Activated naive CD4-positive, alpha-beta T cell treated with anti-CD3 and anti-CD28 coated beads, Interleukin-2, amount 50 U/mL, for 72 hours (primary cell): ENCODE measurements around the gene TRAPPC13. TPM values are rescaled to one million over a fixed set of nuclear protein-coding genes. Genes with fewer than 3 reads are reported as not detected.
"Not testable (repeated sequence)": the region's sequence is repeated elsewhere in the genome, so short reads cannot be mapped to it uniquely, and the experiment has no call there.

Experiments
- ATAC-seq, 2 donors: fragments of 150-1000 bp; cut with Tn5 transposase; 2 replicates each; pipeline ENCODE4 v1.10.0; 2021; ENCODE audit warnings: mild to moderate bottlenecking in 2 of 2, moderate library complexity in 2 of 2
- DNase-seq, 2 donors: peaks; one replicate each; pipeline ENCODE4 v3.0.0; 2021 to 2022; ENCODE audit warnings: low spot score in 2 of 2
- H3K27ac Mint-ChIP-seq, 2 donors: one replicate each; pipeline ENCODE4 v1.8.0; 2022; ENCODE audit warnings: mild to moderate bottlenecking in 2 of 2, mixed read lengths in 2 of 2
- H3K36me3 Mint-ChIP-seq, 2 donors: one replicate each; pipeline ENCODE4 v1.8.0; 2022; ENCODE audit warnings: mixed read lengths in 2 of 2
- H3K9me3 Mint-ChIP-seq, 2 donors: one replicate each; pipeline ENCODE4 v1.8.0; 2022; ENCODE audit warnings: mixed read lengths in 2 of 2
- total RNA-seq, 2 donors: library from RNA; stranded (reverse); gene quantifications; one replicate each; pipeline ENCODE4 v1.2.3, GENCODE V29; 2022

Gene TRAPPC13
- total RNA-seq, 2 donors from 2014 or later = 17.8 to 39.8 TPM

DNA sequence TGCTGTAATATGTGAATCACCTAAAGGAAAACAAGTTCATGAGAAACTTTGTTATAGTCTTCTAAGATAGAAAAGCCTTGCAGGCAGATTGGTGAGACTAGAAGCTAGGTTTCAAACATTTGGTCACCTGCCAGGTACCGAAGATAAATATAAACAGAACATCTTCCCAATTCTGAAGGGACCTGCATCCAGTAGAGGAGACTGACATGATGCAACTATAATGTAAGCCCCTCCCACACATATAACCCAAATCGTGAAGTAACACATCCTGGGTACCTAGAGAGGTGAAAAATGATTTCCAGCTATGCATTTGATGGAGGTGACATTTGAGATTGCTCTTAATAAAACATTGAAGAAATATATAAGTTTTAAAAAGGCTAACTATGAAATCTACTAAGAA, 29.9 kb downstream of the TRAPPC13 start:
- ATAC-seq = no peak
- Mint-ChIP-seq H3K9me3 (no peaks in the 10 kb centered on the region), H3K27ac (no peak overlapping the region), H3K36me3 (peaks cover 0 to 4% of the 10 kb centered on the region in 2 donors)
- DNase-seq = no peak

- Mint-ChIP-seq H3K9me3 (no peaks in the 10 kb centered on the region), H3K36me3 (peaks cover 0 to 4% of the 10 kb centered on the region in 2 donors), H3K27ac (peak overlapping the region in 1 of 2 donors; percentile 1)
- no peak for ATAC-seq
- DNase-seq = no peak
These were observed 39.1 kb downstream of the TRAPPC13 start for GRCh38 chr5:65663804-65664521.

DNA sequence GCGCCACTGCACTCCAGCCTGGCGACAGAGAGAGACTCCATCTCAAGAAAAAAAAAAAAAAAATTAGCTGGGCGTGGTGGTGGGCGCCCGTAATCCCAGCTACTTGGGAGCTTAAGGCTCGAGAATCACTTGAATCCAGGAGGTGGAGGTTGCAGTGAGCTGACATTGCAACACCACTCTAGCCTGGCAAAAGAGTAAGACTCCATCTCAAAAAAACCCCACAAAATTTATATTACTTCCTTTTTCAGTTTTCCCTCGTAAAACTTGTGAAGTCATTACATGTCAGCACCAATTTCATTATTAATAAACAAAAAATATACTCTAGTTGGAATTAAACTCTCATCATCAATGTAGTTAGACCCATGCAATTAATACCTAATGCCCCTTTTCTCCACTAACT, 43.9 kb downstream of the TRAPPC13 start:
- Mint-ChIP-seq H3K9me3 (no peaks in the 10 kb centered on the region), H3K36me3 (no peaks in the 10 kb centered on the region), H3K27ac (no peak overlapping the region)
- ATAC-seq (no peak), DNase-seq (no peak)

DNA sequence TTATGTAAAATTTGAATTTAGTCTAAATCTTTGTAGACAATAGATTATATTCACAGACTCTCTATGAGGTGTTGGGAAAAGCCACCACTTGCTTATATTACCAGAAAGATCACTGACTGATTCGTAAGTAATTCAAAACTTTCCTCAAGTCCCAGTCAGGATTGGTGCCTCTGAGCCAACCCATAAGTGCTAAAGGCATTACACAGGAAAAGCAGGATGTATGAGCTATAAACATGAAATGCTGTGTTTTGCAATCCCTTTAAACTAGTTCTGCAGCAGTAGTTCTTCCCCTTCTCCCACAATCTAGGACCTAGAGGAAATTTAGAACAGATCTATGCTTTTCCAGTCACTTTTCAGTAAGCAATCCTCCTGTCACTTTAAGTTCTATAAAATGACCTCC, 48.0 kb downstream of the TRAPPC13 start:
- Mint-ChIP-seq H3K27ac (no peak overlapping the region), H3K36me3 (peaks cover 9 to 22% of the 10 kb centered on the region in 2 donors), H3K9me3 (no peaks in the 10 kb centered on the region)
- ATAC-seq (no peak), DNase-seq (no peak)

DNA sequence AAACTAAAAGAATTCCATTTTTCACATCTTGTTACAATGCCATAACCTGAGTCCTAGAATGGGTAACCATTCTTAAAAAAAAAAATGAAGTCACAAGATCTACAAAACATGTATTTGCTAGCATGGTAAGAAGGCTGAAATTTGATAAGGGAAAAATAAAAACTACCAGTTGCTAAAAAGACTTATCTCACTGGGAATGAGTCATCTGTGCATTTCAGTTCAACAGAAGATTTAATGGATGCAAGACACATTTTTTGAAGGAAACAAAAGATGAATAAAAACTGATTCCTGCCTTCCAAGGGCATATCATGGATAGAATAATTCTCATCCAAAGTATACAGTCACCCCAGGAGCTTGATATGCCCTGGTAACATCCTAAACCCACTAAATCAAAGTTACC, 49.9 kb downstream of the TRAPPC13 start:
- Mint-ChIP-seq H3K27ac (peak overlapping the region in 1 of 2 donors; percentile 65), H3K36me3 (peaks cover 18 to 39% of the 10 kb centered on the region in 2 donors), H3K9me3 (no peaks in the 10 kb centered on the region)
- ATAC-seq (no peak), DNase-seq (no peak)

- peak overlapping the region in 1 of 2 donors; percentile 13 for H3K27ac Mint-ChIP-seq
- ATAC-seq, DNase-seq, H3K9me3 Mint-ChIP-seq: not testable (repeated sequence)
- H3K36me3 Mint-ChIP-seq = peaks cover 21 to 42% of the 10 kb centered on the region in 2 donors
These were observed 51.2 kb downstream of the TRAPPC13 start for GRCh38 chr5:65676056-65676455.

GRCh38 chr5:65682148-65682547, 57.3 kb downstream of the TRAPPC13 start:
- Mint-ChIP-seq H3K9me3 (no peaks in the 10 kb centered on the region), H3K27ac (no peak overlapping the region), H3K36me3 (peaks cover 30 to 55% of the 10 kb centered on the region in 2 donors)
- no peak for DNase-seq
- ATAC-seq = no peak

DNA sequence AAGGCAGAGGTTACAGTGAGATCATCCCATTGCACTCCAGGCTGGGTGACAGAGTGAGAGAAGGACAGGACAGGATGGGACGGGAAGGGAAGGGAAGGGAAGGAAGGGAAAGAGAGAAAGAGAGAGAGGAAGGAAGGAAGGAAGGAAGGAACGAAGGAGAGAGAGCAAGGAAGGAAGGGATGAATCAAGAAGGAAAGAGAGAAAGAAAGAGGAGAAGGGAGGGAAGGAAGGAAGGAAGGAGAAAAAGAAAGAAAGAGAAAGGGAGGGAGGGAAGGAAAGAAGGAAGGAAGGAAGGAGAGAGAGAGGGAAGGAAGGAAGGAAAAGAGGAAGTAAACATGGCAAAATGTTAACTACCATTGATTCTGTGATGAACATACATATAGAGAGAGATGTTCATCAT, 68.3 kb downstream of the TRAPPC13 start:
- no peaks in the 10 kb centered on the region for H3K9me3 Mint-ChIP-seq
- no peak for DNase-seq
- no peak overlapping the region for H3K27ac Mint-ChIP-seq
- H3K36me3 Mint-ChIP-seq = peaks cover 1 to 5% of the 10 kb centered on the region in 2 donors
- ATAC-seq = no peak

GRCh38 chr5:65695162-65695755, 70.4 kb downstream of the TRAPPC13 start:
- Mint-ChIP-seq H3K9me3 (no peaks in the 10 kb centered on the region), H3K27ac (no peak overlapping the region), H3K36me3 (peaks cover 15 to 21% of the 10 kb centered on the region in 2 donors)
- ATAC-seq (no peak), DNase-seq (no peak)

GRCh38 chr5:65695896-65696295, 71.1 kb downstream of the TRAPPC13 start:
- Mint-ChIP-seq H3K9me3 (no peaks in the 10 kb centered on the region), H3K36me3 (peaks cover 11 to 22% of the 10 kb centered on the region in 2 donors), H3K27ac (no peak overlapping the region)
- no peak for DNase-seq
- ATAC-seq = no peak

DNA sequence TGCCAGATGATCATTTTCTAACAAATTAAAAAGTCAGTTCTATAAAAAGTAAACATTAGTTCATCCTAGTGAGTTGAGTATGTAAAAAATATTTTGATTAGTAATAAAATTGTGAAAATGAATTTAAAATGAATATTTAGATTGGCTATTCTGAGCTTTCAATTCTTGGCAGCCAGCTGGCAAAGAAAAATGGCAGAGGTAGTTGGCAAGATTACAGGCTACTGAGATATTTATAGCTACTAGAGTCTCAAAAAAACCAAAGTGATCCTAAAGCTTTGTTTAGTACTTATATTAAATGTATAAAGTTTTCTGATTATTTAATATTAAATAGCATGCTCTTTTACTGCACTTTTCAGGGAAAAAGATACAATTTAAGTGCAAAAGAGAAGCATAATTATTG, 72.1 kb downstream of the TRAPPC13 start:
- H3K9me3 Mint-ChIP-seq = no peaks in the 10 kb centered on the region
- peaks cover 9 to 24% of the 10 kb centered on the region in 2 donors for H3K36me3 Mint-ChIP-seq
- DNase-seq = no peak
- ATAC-seq = no peak
- no peak overlapping the region for H3K27ac Mint-ChIP-seq

DNA sequence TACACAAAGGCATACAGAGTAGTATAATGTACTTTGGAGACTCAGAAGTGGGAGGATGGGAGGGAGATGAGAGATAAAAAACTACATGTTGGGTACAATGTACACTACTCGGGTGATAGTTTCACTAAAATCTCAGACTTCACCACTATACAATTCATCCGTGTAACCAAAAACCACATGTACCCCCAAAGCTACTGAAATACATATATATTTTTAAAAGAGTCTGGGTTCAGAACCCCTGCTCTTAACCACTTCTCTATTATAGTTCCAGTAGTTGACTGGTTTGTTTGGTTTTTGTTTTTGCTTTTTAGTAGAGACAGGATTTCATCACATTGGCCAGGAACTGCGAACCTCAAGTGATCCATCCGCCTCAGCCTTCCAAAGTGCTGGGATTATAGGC, 74.5 kb downstream of the TRAPPC13 start:
- peaks cover 9 to 33% of the 10 kb centered on the region in 2 donors for H3K36me3 Mint-ChIP-seq
- DNase-seq = no peak
- no peak overlapping the region for H3K27ac Mint-ChIP-seq
- ATAC-seq = no peak
- no peaks in the 10 kb centered on the region for H3K9me3 Mint-ChIP-seq

- DNase-seq (no peak), ATAC-seq (no peak)
- no peak overlapping the region for H3K27ac Mint-ChIP-seq
- H3K9me3 Mint-ChIP-seq = no peaks in the 10 kb centered on the region
- peaks cover 9 to 33% of the 10 kb centered on the region in 2 donors for H3K36me3 Mint-ChIP-seq
These were observed 77.2 kb downstream of the TRAPPC13 start for GRCh38 chr5:65702036-65702435.

GRCh38 chr5:65704621-65705239, 79.9 kb downstream of the TRAPPC13 start:
- Mint-ChIP-seq H3K9me3 (no peaks in the 10 kb centered on the region), H3K27ac (no peak overlapping the region), H3K36me3 (peaks cover 0 to 23% of the 10 kb centered on the region in 2 donors)
- ATAC-seq (no peak), DNase-seq (no peak)

- ATAC-seq (no peak), DNase-seq (no peak)
- peaks cover 0 to 7% of the 10 kb centered on the region in 2 donors for H3K36me3 Mint-ChIP-seq
- H3K27ac Mint-ChIP-seq = no peak overlapping the region
- H3K9me3 Mint-ChIP-seq = no peaks in the 10 kb centered on the region
These were observed 82.8 kb downstream of the TRAPPC13 start for GRCh38 chr5:65707663-65708062.

- peaks cover 0 to 5% of the 10 kb centered on the region in 2 donors for H3K36me3 Mint-ChIP-seq
- ATAC-seq (no peak), DNase-seq (no peak)
- no peak overlapping the region for H3K27ac Mint-ChIP-seq
- no peaks in the 10 kb centered on the region for H3K9me3 Mint-ChIP-seq
These were observed 83.3 kb downstream of the TRAPPC13 start for GRCh38 chr5:65708145-65708544.
